ENCODE results near the gene HDC. TPM values are rescaled to one million over a fixed set of nuclear protein-coding genes. Genes with fewer than 3 reads are reported as not detected.

The HDC gene
- total and polyA plus RNA-seq, 2 donors (not counting 3 experiments of a cell fraction or from before 2014, with no cell fraction given): not detected

GRCh38 chr15:50244153-50244552 lies 21.4 kb downstream of the HDC start:
- Histone ChIP-seq H3K9ac (replicated peaks; ENCODE audit: extremely low read depth, insufficient read depth, low read length) (no peak overlapping the region), H3K4me1 (ENCODE audit: control insufficient read depth, extremely low read depth, insufficient read depth, low read length) (no peaks in the 10 kb centered on the region), H2AFZ (ENCODE audit: low read depth, low read length) (no peak overlapping the region), H3K36me3 (ENCODE audit: control insufficient read depth in 2 of 2, extremely low read depth in 1 of 2, insufficient read depth in 2 of 2, low read length in 2 of 2) (no peaks in the 10 kb centered on the region), H3K27me3 (ENCODE audit: control insufficient read depth in 2 of 2, insufficient read depth in 2 of 2, low read length in 2 of 2) (no peaks in the 10 kb centered on the region), H3K9me1 (replicated peaks; ENCODE audit: control insufficient read depth, extremely low read depth, insufficient read depth, low read length) (no peaks in the 10 kb centered on the region), H4K20me1 (replicated peaks; ENCODE audit: control insufficient read depth, extremely low read depth, insufficient read depth, low read length) (no peaks in the 10 kb centered on the region), H3K4me3 (replicated peaks in 1 of 3; ENCODE audit: insufficient read depth in 1 of 3, low read depth in 1 of 3, low read length in 3 of 3) (no peak overlapping the region), H3K4me2 (ENCODE audit: insufficient read depth, low read length) (no peak overlapping the region), H3K27ac (ENCODE audit: insufficient read depth, low read depth, low read length) (no peak overlapping the region), H3K9me3 (replicated peaks; ENCODE audit: control insufficient read depth, insufficient read depth, low read length) (no peaks in the 10 kb centered on the region), H3K79me2 (ENCODE audit: control insufficient read depth, insufficient read depth, low read length) (no peaks in the 10 kb centered on the region)
- CTCF ChIA-PET: no interaction called here
- POLR2A ChIA-PET: no interaction called here
- FAIRE-seq (no peak), DNase-seq (ENCODE audit: low read depth, low spot score) (no peak)
- TF ChIP-seq POLR2AphosphoS5 (IDR thresholded peaks at IDR 0.05; ENCODE audit: insufficient read depth, low read depth, low read length) (no peak), EZH2 (IDR thresholded peaks at IDR 0.05; ENCODE audit: borderline replicate concordance, low read depth, low read length, severe bottlenecking) (no peak), GATA2 (IDR thresholded peaks at IDR 0.05; ENCODE audit: insufficient read depth, insufficient read length, low read depth, low read length) (no peak), FOS (IDR thresholded peaks at IDR 0.05; ENCODE audit: borderline replicate concordance, insufficient read depth, low read length) (no peak), JUN (IDR thresholded peaks at IDR 0.05; ENCODE audit: borderline replicate concordance, insufficient read depth, insufficient read length, low read depth) (no peak), CTCF (IDR thresholded peaks at IDR 0.05; ENCODE audit: extremely low read depth in 1 of 2, insufficient read depth in 1 of 2, low read depth in 1 of 2, low read length in 2 of 2) (no peak), MAX (IDR thresholded peaks at IDR 0.05; ENCODE audit: insufficient read depth, insufficient read length) (no peak)
- no TSS peak for BruUV-seq (replicated peaks)
- intact Hi-C loops (cut with micrococcal nuclease): loop anchor here (5.0 kb wide), 1 partner anchor 52 kb away; no protein-coding TSS in a partner anchor
- dilution Hi-C loops (cut with MboI; ENCODE audit: extremely low pct_ligation_motif_present, low sequenced_read_pairs): no loop called here
